ENCODE results near the gene ABCF1. TPM values are rescaled to one million over a fixed set of nuclear protein-coding genes. Genes with fewer than 3 reads are reported as not detected.
A peak's percentile ranks its signal among the peaks of the same experiment; 100 is the strongest.

The ABCF1 gene
- total RNA-seq, 3 donors from 2014 or later (not counting 1 experiment from before 2014, with no cell fraction given), result 91.4 to 138 (median 138) TPM

GRCh38 chr6:30613251-30614043 is 42.2 kb downstream of the ABCF1 start:
- Mint-ChIP-seq H3K27ac (peak overlapping the region; percentile 96 to 100), H3K36me3 (peaks cover 26% of the 10 kb centered on the region), H3K4me3 (peak overlapping the region; percentile 100), H3K9me3 (no peaks in the 10 kb centered on the region), H3K27me3 (ENCODE audit: low read depth in 2 of 2) (peaks cover 0 to 5% of the 10 kb centered on the region in 2 donors), H3K4me1 (peaks cover 68 to 77% of the 10 kb centered on the region in 2 donors)
- ATAC-seq (no peak), DNase-seq (peak in 1 of 2 donors; percentile 25)
- Histone ChIP-seq H3K4me1 (ENCODE audit: control insufficient read depth, insufficient read depth, low read length) (peaks cover 17% of the 10 kb centered on the region), H3K27me3 (ENCODE audit: control insufficient read depth, insufficient read depth, low read length) (no peaks in the 10 kb centered on the region), H3K4me3 (ENCODE audit: low read length) (no peak overlapping the region), H3K27ac (ENCODE audit: low read length) (peak overlapping the region; percentile 99), H3K36me3 (ENCODE audit: control insufficient read depth, insufficient read depth, low read length) (peaks cover 29% of the 10 kb centered on the region), H3K9me3 (ENCODE audit: control insufficient read depth, insufficient read depth, low read length) (no peaks in the 10 kb centered on the region)
- TF ChIP-seq CTCF (IDR thresholded peaks at IDR 0.05), result no peak
- intact Hi-C loops (cut with micrococcal nuclease), result loop anchor here (10.0 kb wide), 1 partner anchor 741 kb away; the partner anchor contains the start of gene HLA-B

- Histone ChIP-seq H3K27me3 (ENCODE audit: control insufficient read depth, insufficient read depth, low read length) (no peaks in the 10 kb centered on the region), H3K4me1 (ENCODE audit: control insufficient read depth, insufficient read depth, low read length) (peaks cover 23% of the 10 kb centered on the region), H3K36me3 (ENCODE audit: control insufficient read depth, insufficient read depth, low read length) (peaks cover 23% of the 10 kb centered on the region), H3K4me3 (ENCODE audit: low read length) (peak overlapping the region; percentile 73), H3K27ac (ENCODE audit: low read length) (peak overlapping the region; percentile 99), H3K9me3 (ENCODE audit: control insufficient read depth, insufficient read depth, low read length) (no peaks in the 10 kb centered on the region)
- ATAC-seq (no peak), DNase-seq (peak in 1 of 2 donors; percentile 49)
- Mint-ChIP-seq H3K9me3 (no peaks in the 10 kb centered on the region), H3K27ac (peak overlapping the region; percentile 96 to 100), H3K4me1 (peaks cover 75 to 76% of the 10 kb centered on the region in 2 donors), H3K4me3 (peak overlapping the region; percentile 100), H3K27me3 (ENCODE audit: low read depth in 2 of 2) (peaks cover 0 to 5% of the 10 kb centered on the region in 2 donors), H3K36me3 (peaks cover 26% of the 10 kb centered on the region)
- 48% methylated on average over 6 of the region's 8 CpGs for WGBS (ENCODE audit: insufficient coverage)
- intact Hi-C loops (cut with micrococcal nuclease), result loop anchor here (10.0 kb wide), 1 partner anchor 741 kb away; the partner anchor contains the start of gene HLA-B
- no peak for TF ChIP-seq CTCF (IDR thresholded peaks at IDR 0.05)
Measured at GRCh38 chr6:30614044-30614842, 43.0 kb downstream of the ABCF1 start.

GRCh38 chr6:30614843-30615218 is 43.6 kb downstream of the ABCF1 start:
- no peak for TF ChIP-seq CTCF (IDR thresholded peaks at IDR 0.05)
- no peaks in the 10 kb centered on the region for H3K9me3 Mint-ChIP-seq
- H3K27ac ChIP-seq (ENCODE audit: low read length), result peak overlapping the region; percentile 99
- peaks cover 72 to 75% of the 10 kb centered on the region in 2 donors for H3K4me1 Mint-ChIP-seq
- H3K4me3 ChIP-seq (ENCODE audit: low read length), result peak overlapping the region; percentile 73
- H3K36me3 ChIP-seq (ENCODE audit: control insufficient read depth, insufficient read depth, low read length), result peaks cover 23% of the 10 kb centered on the region
- peak; percentile 58 to 76 (median 61) for ATAC-seq
- peak overlapping the region; percentile 100 for H3K4me3 Mint-ChIP-seq
- H3K27ac Mint-ChIP-seq, result peak overlapping the region; percentile 96 to 100
- H3K36me3 Mint-ChIP-seq, result peaks cover 26% of the 10 kb centered on the region
- H3K27me3 ChIP-seq (ENCODE audit: control insufficient read depth, insufficient read depth, low read length), result no peaks in the 10 kb centered on the region
- peak; percentile 69 to 97 for DNase-seq
- H3K4me1 ChIP-seq (ENCODE audit: control insufficient read depth, insufficient read depth, low read length), result peaks cover 23% of the 10 kb centered on the region
- intact Hi-C loops (cut with micrococcal nuclease), result loop anchor here (5.0 to 10.0 kb wide), 4 partner anchors 73 to 740 kb away; partner anchors contain the start of genes FLOT1, HLA-B and IER3
- H3K9me3 ChIP-seq (ENCODE audit: control insufficient read depth, insufficient read depth, low read length), result no peaks in the 10 kb centered on the region
- 0% methylated on average over 1 of the region's 6 CpGs for WGBS (ENCODE audit: insufficient coverage)
- H3K27me3 Mint-ChIP-seq (ENCODE audit: low read depth in 2 of 2), result peaks cover 0 to 5% of the 10 kb centered on the region in 2 donors
